Coronary artery (tissue), 2 donors: ENCODE results near the gene DZIP1.

Experiments
- DNase-seq: peaks from one replicate; pipeline ENCODE4 v3.0.0-alpha.2; 2017; ENCODE audit warnings: low spot score
- H3K27ac ChIP-seq, 2 donors: fragments of 200-600 bp; sonication (generic); one replicate each; pipeline ENCODE4 v1.5.1; 2016 to 2019
- H3K4me3 ChIP-seq: fragments of 200-600 bp; sonication (generic); 2 replicates; pipeline ENCODE4 v1.5.1; 2016; ENCODE audit warnings: mild to moderate bottlenecking, moderate library complexity
- CTCF ChIP-seq: fragments of 200-600 bp; sonication (generic); IDR thresholded peaks from one replicate; pipeline ENCODE4 v1.5.1; 2019; ENCODE audit warnings: antibody characterized with exemption

Gene DZIP1

GRCh38 chr13:95564091-95564490 lies 80.4 kb downstream of the DZIP1 start:
- H3K27ac ChIP-seq: no peak overlapping the region
- no peak for DNase-seq
- H3K4me3 ChIP-seq: no peak overlapping the region
- no peak for TF ChIP-seq CTCF

- Histone ChIP-seq H3K27ac (no peak overlapping the region), H3K4me3 (no peak overlapping the region)
- DNase-seq: no peak
- no peak for TF ChIP-seq CTCF
Observed at GRCh38 chr13:95560387-95560786, 84.1 kb downstream of the DZIP1 start.

- no peak overlapping the region for H3K4me3 ChIP-seq
- TF ChIP-seq CTCF: no peak
- no peak overlapping the region for H3K27ac ChIP-seq
- DNase-seq: no peak
Observed at GRCh38 chr13:95559100-95559499, 85.4 kb downstream of the DZIP1 start.

GRCh38 chr13:95557013-95557412 lies 87.5 kb downstream of the DZIP1 start:
- TF ChIP-seq CTCF: no peak
- H3K4me3 ChIP-seq: no peak overlapping the region
- H3K27ac ChIP-seq: no peak overlapping the region
- DNase-seq: no peak

- no peak overlapping the region for H3K27ac ChIP-seq
- no peak for DNase-seq
- H3K4me3 ChIP-seq: peak overlapping the region; percentile 55
Observed at GRCh38 chr13:95553581-95554385, 90.7 kb downstream of the DZIP1 start.

GRCh38 chr13:95552539-95553441 lies 91.7 kb downstream of the DZIP1 start, which contains the start of gene CLDN10:
Gene CLDN10, plus strand, starts transcription at chr13:95552720. Its CDS starts 34 bp downstream, at chr13:95552754.
- no peak for TF ChIP-seq CTCF
- DNase-seq: no peak
- no peak within 1 kb of the TSS for H3K27ac ChIP-seq
- peak within 1 kb of the TSS; percentile 55 for H3K4me3 ChIP-seq

More at GRCh38 chr13:95553581-95554385, 90.7 kb downstream of the DZIP1 start:
- TF ChIP-seq CTCF: no peak
